GM12878 (cell line): Measurements from ENCODE around the gene CD63. TPM values are rescaled to one million over a fixed set of nuclear protein-coding genes. Genes with fewer than 3 reads are reported as not detected.

Experiments used
- BCLAF1 ChIP-seq: fragments of 450-650 bp; IDR thresholded peaks from 2 replicates; pipeline ENCODE4 v1.6.1; 2017; ENCODE audit warnings: antibody characterized with exemption, mild to moderate bottlenecking, moderate library complexity
- FOS ChIP-seq: IDR thresholded peaks from 3 replicates; pipeline ENCODE4 v1.6.1; 2011; ENCODE audit warnings: borderline replicate concordance; ENCODE audit not compliant: insufficient read length; ENCODE audit errors: extremely low read depth
- HDAC2 ChIP-seq: fragments of 200-600 bp; sonication (generic); IDR thresholded peaks from 2 replicates; pipeline ENCODE4 v1.6.1; 2017
- KAT2A ChIP-seq: conservative IDR thresholded peaks from 2 replicates; pipeline ENCODE4 v1.6.1; 2011; ENCODE audit warnings: low read depth, low read length; ENCODE audit not compliant: control insufficient read depth
- KDM1A ChIP-seq: fragments of 200-600 bp; sonication (generic); IDR thresholded peaks from 2 replicates; pipeline ENCODE4 v1.6.1; 2016; ENCODE audit warnings: borderline replicate concordance
- KLF5 ChIP-seq: fragments of 450-650 bp; IDR thresholded peaks from 2 replicates; pipeline ENCODE4 v1.6.1; 2014; ENCODE audit warnings: mild to moderate bottlenecking; ENCODE audit not compliant: partially characterized antibody
- LARP7 ChIP-seq: fragments of 450-650 bp; IDR thresholded peaks from 2 replicates; pipeline ENCODE4 v1.6.1; 2017; ENCODE audit warnings: mild to moderate bottlenecking
- MEF2A ChIP-seq: IDR thresholded peaks from 2 replicates; pipeline ENCODE4 v1.6.1; 2011; ENCODE audit warnings: low read depth, mild to moderate bottlenecking, low read length, moderate library complexity; ENCODE audit not compliant: insufficient read depth
- POLR2AphosphoS2 ChIP-seq: IDR thresholded peaks from 2 replicates; pipeline ENCODE4 v1.6.1; 2011; ENCODE audit warnings: low read depth, mild to moderate bottlenecking, low read length, improper control_type of control experiment, moderate library complexity
- PRDM15 ChIP-seq: fragments of 450-650 bp; formaldehyde crosslinking; IDR thresholded peaks from 2 replicates; pipeline ENCODE4 v1.4.0; 2020; ENCODE audit warnings: mild to moderate bottlenecking, moderate library complexity
- SREBF2 ChIP-seq: IDR thresholded peaks from 2 replicates; pipeline ENCODE4 v1.6.1; 2012; ENCODE audit warnings: mild to moderate bottlenecking, low read length
- TBL1XR1 ChIP-seq: IDR thresholded peaks from 2 replicates; pipeline ENCODE4 v1.6.1; 2012; ENCODE audit warnings: low read depth, low read length, improper control_type of control experiment
- TCF7 ChIP-seq: IDR thresholded peaks from 2 replicates; pipeline ENCODE4 v1.6.1; 2014; ENCODE audit warnings: antibody characterized with exemption, borderline replicate concordance
- WRNIP1 ChIP-seq: IDR thresholded peaks from 2 replicates; pipeline ENCODE4 v1.6.1; 2011; ENCODE audit warnings: low read depth, low read length, improper control_type of control experiment, borderline replicate concordance
- ZBED1 ChIP-seq: IDR thresholded peaks from 2 replicates; pipeline ENCODE4 v1.6.1; 2016; ENCODE audit warnings: borderline replicate concordance
- ZBTB4 ChIP-seq: fragments of 450-650 bp; formaldehyde crosslinking; IDR thresholded peaks from 2 replicates; pipeline ENCODE4 v1.4.0; 2022; ENCODE audit warnings: mild to moderate bottlenecking, moderate library complexity
- polyA plus RNA-seq, 11 experiments: library from polyadenylated mRNA; depleted of rRNA in 4 of 11; unstranded in 6 of 11; stranded (reverse) in 5 of 11; fragments of >200 nt; fragmentation: Nextera tagmentation in 4 of 11; fragmentation: Illumina TruSeq in 1 of 11; extraction: Ambion mirVana in 4 of 11; extraction: Trizol in 1 of 11; gene quantifications; 1 replicate in 1 of 11; 2 replicates in 10 of 11; pipeline versions ENCODE4 v1.2.1 to v1.2.3, GENCODE V29; 2011 to 2016; ENCODE audit warnings: inconsistent platforms in 2 of 11, missing spikeins in 2 of 11, low read depth in 1 of 11
- total RNA-seq, 4 experiments: library from RNA; depleted of rRNA in 3 of 4; stranded (reverse); fragments of >200 nt in 3 of 4; fragmentation: Illumina TruSeq in 1 of 4; extraction: Trizol in 1 of 4; gene quantifications; 2 replicates each; pipeline versions ENCODE4 v1.2.1 to v1.2.3, GENCODE V29; 2013 to 2021

CD63 gene
- total and polyA plus RNA-seq, 10 of the 15 experiments (the other 5 are each of a cell fraction or from before 2014, with no cell fraction given) = 147 to 220 (median 183) TPM

- TF ChIP-seq PRDM15 (peak; percentile 94), LARP7 (peak; percentile 80), MEF2A (0 out of 2 replicates have a peak, but pooled peaks have one; percentile 46), HDAC2 (no peak), TCF7 (no peak), POLR2AphosphoS2 (no peak), KAT2A (no peak), KDM1A (no peak), BCLAF1 (no peak), SREBF2 (no peak), KLF5 (no peak), ZBED1 (no peak), TBL1XR1 (0 out of 2 replicates have a peak, but pooled peaks have one; percentile 50), ZBTB4 (CRISPR knock-in tag) (peak; percentile 85), FOS (peak; percentile 39), WRNIP1 (no peak)
Measured at GRCh38 chr12:55715833-55716581, 12.8 kb downstream of the CD63 start, which contains the start of gene BLOC1S1 (continued).
